ENCODE results near the gene LIPA.
"Not testable (repeated sequence)": the region's sequence is repeated elsewhere in the genome, so short reads cannot be mapped to it uniquely, and the experiment has no call there.

Gene LIPA

GRCh38 chr10:89207181-89207800 is 44.3 kb downstream of the LIPA start, which contains the start of gene CH25H:
TSS of gene CH25H (minus strand) at chr10:89207317. CDS start at chr10:89207292, 25 bp downstream.
- DNase-seq, result no peak

GRCh38 chr10:89206402-89207180 is 45.0 kb downstream of the LIPA start:
- DNase-seq, result no peak

GRCh38 chr10:89204621-89205185 is 46.9 kb downstream of the LIPA start:
- DNase-seq, result no peak

GRCh38 chr10:89203237-89203636 is 48.3 kb downstream of the LIPA start:
- no peak for DNase-seq

- DNase-seq, result no peak
These were observed 49.5 kb downstream of the LIPA start for GRCh38 chr10:89202033-89202425.

- DNase-seq, result no peak
These were observed 50.1 kb downstream of the LIPA start for GRCh38 chr10:89201345-89202032.

GRCh38 chr10:89197473-89197872 is 54.1 kb downstream of the LIPA start:
- DNase-seq, result no peak

- not testable (repeated sequence) for DNase-seq
These were observed 60.3 kb downstream of the LIPA start for GRCh38 chr10:89191301-89191700.

GRCh38 chr10:89189211-89189734 is 62.3 kb downstream of the LIPA start:
- no peak for DNase-seq

- no peak for DNase-seq
These were observed 65.9 kb downstream of the LIPA start for GRCh38 chr10:89185658-89186057.

GRCh38 chr10:89184638-89185037 is 66.9 kb downstream of the LIPA start:
- DNase-seq, result no peak

GRCh38 chr10:89183571-89183970 is 68.0 kb downstream of the LIPA start:
- no peak for DNase-seq

GRCh38 chr10:89182894-89183293 is 68.7 kb downstream of the LIPA start:
- no peak for DNase-seq

GRCh38 chr10:89175816-89176215 is 75.8 kb downstream of the LIPA start:
- no peak for DNase-seq

- DNase-seq, result no peak
These were observed 78.5 kb downstream of the LIPA start for GRCh38 chr10:89173075-89173474.

- DNase-seq, result no peak
These were observed 79.6 kb downstream of the LIPA start for GRCh38 chr10:89171996-89172395.

- DNase-seq, result no peak
These were observed 80.2 kb downstream of the LIPA start for GRCh38 chr10:89171263-89171872.

- not testable (repeated sequence) for DNase-seq
These were observed 83.1 kb downstream of the LIPA start for GRCh38 chr10:89168354-89168900.

- DNase-seq, result no peak
These were observed 83.7 kb downstream of the LIPA start for GRCh38 chr10:89167915-89168314.

- no peak for DNase-seq
These were observed 85.7 kb downstream of the LIPA start for GRCh38 chr10:89165923-89166322.

- no peak for DNase-seq
These were observed 86.7 kb downstream of the LIPA start for GRCh38 chr10:89164920-89165319.

- no peak for DNase-seq
These were observed 87.5 kb downstream of the LIPA start for GRCh38 chr10:89164080-89164479.

All from SIG-M5 (cell line).